ENCODE measurements around the gene SELPLG. TPM values are rescaled to one million over a fixed set of nuclear protein-coding genes. Genes with fewer than 3 reads are reported as not detected.

Gene SELPLG
- total and polyA plus RNA-seq, 2 of the 4 experiments (the other 2 are of a cell fraction): 3.2 to 10.8 TPM

- no peak for TF ChIP-seq RCOR1 (IDR thresholded peaks at IDR 0.05; ENCODE audit: insufficient replicate concordance, low read length)
- peak; percentile 99 for TF ChIP-seq RAD21 (IDR thresholded peaks at IDR 0.05; ENCODE audit: low read length)
- TF ChIP-seq MAZ (IDR thresholded peaks at IDR 0.05; ENCODE audit: borderline replicate concordance, low read depth, low read length): peak; percentile 10; the same call in 1 of the 2 replicates
- TF ChIP-seq SMC3 (IDR thresholded peaks at IDR 0.05; ENCODE audit: low read depth, low read length): peak; percentile 92
These were observed 30.9 kb upstream of the SELPLG start (continued) for GRCh38 chr12:108664338-108665258.

Data from IMR-90 (cell line).